Uterus (tissue), 2 donors: ENCODE data around the gene ASIC2.

Experiments used
- CTCF ChIP-seq, 4 experiments: fragments of 200-600 bp in 2 of 4; fragments of 450-650 bp in 2 of 4; sonication (generic) in 2 of 4; IDR thresholded peaks; one replicate each; pipeline ENCODE4 v1.5.1; 2016 to 2019; ENCODE audit warnings: antibody characterized with exemption in 4 of 4, mild to moderate bottlenecking in 2 of 4, moderate library complexity in 1 of 4
- POLR2A ChIP-seq, 2 donors: fragments of 450-650 bp; IDR thresholded peaks; one replicate each; pipeline ENCODE4 v1.6.1; 2016; ENCODE audit warnings: antibody characterized with exemption in 2 of 2, mild to moderate bottlenecking in 1 of 2, moderate library complexity in 1 of 2

- TF ChIP-seq CTCF (IDR thresholded peaks at IDR 0.05): peak in 1 of 4 experiments; percentile 5
- TF ChIP-seq POLR2A (IDR thresholded peaks at IDR 0.05): no peak
Observed at GRCh38 chr17:32985050-32985756, 307.9 kb downstream of the ASIC2 start.
